HG02623 (cell line): ENCODE results near the gene UNC79.

Experiments used
- ATAC-seq: cut with Tn5 transposase; IDR thresholded peaks from one replicate; pipeline ENCODE4 v1.9.1; 2021; ENCODE audit warnings: moderate library complexity; ENCODE audit not compliant: unreplicated experiment

UNC79 gene

GRCh38 chr14:93745603-93746273, 315.0 kb downstream of the UNC79 start:
- no peak for ATAC-seq

GRCh38 chr14:93747102-93747501, 316.4 kb downstream of the UNC79 start:
- no peak for ATAC-seq

GRCh38 chr14:93747560-93747959, 316.8 kb downstream of the UNC79 start:
- ATAC-seq = no peak

- ATAC-seq = no peak
Measured at GRCh38 chr14:93748208-93749075, 317.7 kb downstream of the UNC79 start.

- ATAC-seq = no peak
Measured at GRCh38 chr14:93749076-93749420, 318.3 kb downstream of the UNC79 start.

GRCh38 chr14:93751946-93752655, 321.4 kb downstream of the UNC79 start:
- no peak for ATAC-seq

- ATAC-seq = no peak
Measured at GRCh38 chr14:93752980-93753561, 322.3 kb downstream of the UNC79 start.

- ATAC-seq = no peak
Measured at GRCh38 chr14:93753647-93754046, 322.9 kb downstream of the UNC79 start.

GRCh38 chr14:93757206-93757605, 326.5 kb downstream of the UNC79 start:
- no peak for ATAC-seq
